Body of pancreas (tissue), 4 donors: ENCODE data around the gene STAT5A. TPM values are rescaled to one million over a fixed set of nuclear protein-coding genes. Genes with fewer than 3 reads are reported as not detected.
A peak's percentile ranks its signal among the peaks of the same experiment; 100 is the strongest.

ENCODE experiments used
- ATAC-seq: fragments of 150-250 bp; one replicate; pipeline ENCODE4 v1.9.1; 2016
- DNase-seq, 4 donors: peaks; one replicate each; pipeline ENCODE4 v3.0.0-alpha.2; 2019
- H3K27ac ChIP-seq, 4 donors: fragments of 200-600 bp; sonication (generic); 1 replicate in 3 of 4; 2 replicates in 1 of 4; pipeline versions ENCODE4 v1.5.1 to v1.6.1; 2016 to 2019; ENCODE audit warnings: mild to moderate bottlenecking in 1 of 4, mixed read lengths in 1 of 4, moderate library complexity in 1 of 4
- H3K27me3 ChIP-seq, 2 donors: fragments of 200-600 bp; sonication (generic); one replicate each; pipeline ENCODE4 v1.6.0; 2016; ENCODE audit warnings: mild to moderate bottlenecking in 1 of 2
- H3K36me3 ChIP-seq, 2 donors: fragments of 200-600 bp; sonication (generic); replicated peaks in 1 of 2; 2 replicates each; pipeline ENCODE4 v1.5.1; 2016; ENCODE audit warnings: low read depth in 2 of 2; ENCODE audit not compliant: insufficient read depth in 1 of 2
- H3K4me1 ChIP-seq: fragments of 200-600 bp; sonication (generic); one replicate; pipeline ENCODE4 v1.6.0; 2016
- H3K4me3 ChIP-seq, 2 donors: fragments of 200-600 bp; sonication (generic); 1 replicate in 1 of 2; 2 replicates in 1 of 2; pipeline ENCODE4 v1.5.1; 2016 to 2019
- H3K9me3 ChIP-seq, 3 donors: fragments of 200-600 bp; sonication (generic); 1 replicate in 2 of 3; 2 replicates in 1 of 3; pipeline ENCODE4 v1.5.1; 2016
- POLR2A ChIP-seq, 3 donors: fragments of 450-650 bp; IDR thresholded peaks; one replicate each; pipeline ENCODE4 v1.6.1; 2016; ENCODE audit warnings: antibody characterized with exemption in 3 of 3, mild to moderate bottlenecking in 2 of 3
- WGBS, 2 donors: methylation state at CpG; one replicate each; pipeline ENCODE4 v1.1.5; 2017; 5-methylcytosine and 5-hydroxymethylcytosine counted together
- intact Hi-C: fragments of 100-400 bp; cut with DNase I; formaldehyde crosslinking; loops from one replicate; pipeline ENCODE4 v1.15.1; 2023
- total RNA-seq, 2 donors: library from RNA; depleted of rRNA; stranded (reverse); fragments of >200 nt; gene quantifications; one replicate each; pipeline ENCODE4 v1.1.0, GENCODE V29; 2016
- TF ChIP-seq, protein P1 (sequence below), 7 experiments: fragments of 450-650 bp in 4 of 7; fragments of 200-600 bp in 3 of 7; sonication (generic) in 3 of 7; IDR thresholded peaks; one replicate each; pipeline ENCODE4 v1.5.1; 2016 to 2019; ENCODE audit warnings: antibody characterized with exemption in 7 of 7

Gene STAT5A
- total RNA-seq, 2 donors from 2014 or later: 25.2 to 52.1 TPM

DNA sequence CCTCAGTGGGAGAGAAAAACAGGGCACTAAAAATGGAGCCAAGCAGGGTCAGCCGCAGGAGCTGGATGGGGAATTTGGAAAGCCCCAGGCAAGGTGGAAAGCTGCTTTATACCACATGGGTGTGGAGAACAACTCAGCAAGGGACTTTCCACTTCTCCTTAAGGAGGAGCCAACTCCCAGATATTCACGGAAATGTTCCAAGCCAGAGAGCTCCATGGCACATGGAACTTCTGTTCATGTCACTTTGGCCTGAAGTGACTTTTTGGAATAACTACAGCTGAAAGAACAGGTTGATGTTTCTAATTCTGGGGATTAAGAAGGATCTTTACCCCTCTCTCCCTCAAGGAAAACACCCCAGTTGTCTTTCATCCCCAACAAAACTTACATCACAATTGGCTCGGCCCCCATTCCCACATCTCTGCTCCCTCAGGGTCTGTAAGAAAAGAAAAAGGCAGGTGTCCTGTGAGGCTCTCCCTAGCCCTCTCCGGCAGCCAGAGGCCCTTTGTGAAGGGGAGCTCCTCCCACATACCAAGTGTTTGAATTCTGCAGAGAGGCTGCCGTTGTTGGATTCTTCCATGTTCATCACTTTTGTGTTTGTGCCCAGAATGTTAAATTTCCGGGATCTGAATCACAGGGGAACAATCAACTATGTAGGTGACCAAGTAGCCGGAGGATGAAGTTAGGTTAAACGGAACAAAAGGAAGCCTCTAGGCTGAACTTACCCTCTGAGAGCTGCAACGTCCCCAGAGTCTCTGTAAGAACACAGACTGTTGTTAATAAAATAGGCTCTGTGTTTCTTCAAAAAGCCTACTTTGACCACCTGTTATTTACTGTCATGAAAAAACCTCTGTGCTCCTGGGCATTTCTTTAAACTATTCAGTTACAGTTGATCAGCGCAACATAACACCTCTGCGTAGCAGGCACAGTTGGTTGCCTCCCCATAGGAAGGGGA, 41.0 kb downstream of the STAT5A start:
- 63 to 67% methylated on average over 11 of the region's 11 CpGs for WGBS, 2 donors
- Histone ChIP-seq H3K27me3 (no peaks in the 10 kb centered on the region), H3K9me3 (no peaks in the 10 kb centered on the region), H3K27ac (peak overlapping the region in 2 of 4 donors; percentile 42 to 71), H3K36me3 (peaks cover 0 to 49% of the 10 kb centered on the region in 2 donors), H3K4me1 (peaks cover 13% of the 10 kb centered on the region), H3K4me3 (no peak overlapping the region)
- DNase-seq (peak in 1 of 4 donors; percentile 33), ATAC-seq (peak; percentile 72)
- intact Hi-C loops: no loop called here
- TF ChIP-seq, protein P1, sequence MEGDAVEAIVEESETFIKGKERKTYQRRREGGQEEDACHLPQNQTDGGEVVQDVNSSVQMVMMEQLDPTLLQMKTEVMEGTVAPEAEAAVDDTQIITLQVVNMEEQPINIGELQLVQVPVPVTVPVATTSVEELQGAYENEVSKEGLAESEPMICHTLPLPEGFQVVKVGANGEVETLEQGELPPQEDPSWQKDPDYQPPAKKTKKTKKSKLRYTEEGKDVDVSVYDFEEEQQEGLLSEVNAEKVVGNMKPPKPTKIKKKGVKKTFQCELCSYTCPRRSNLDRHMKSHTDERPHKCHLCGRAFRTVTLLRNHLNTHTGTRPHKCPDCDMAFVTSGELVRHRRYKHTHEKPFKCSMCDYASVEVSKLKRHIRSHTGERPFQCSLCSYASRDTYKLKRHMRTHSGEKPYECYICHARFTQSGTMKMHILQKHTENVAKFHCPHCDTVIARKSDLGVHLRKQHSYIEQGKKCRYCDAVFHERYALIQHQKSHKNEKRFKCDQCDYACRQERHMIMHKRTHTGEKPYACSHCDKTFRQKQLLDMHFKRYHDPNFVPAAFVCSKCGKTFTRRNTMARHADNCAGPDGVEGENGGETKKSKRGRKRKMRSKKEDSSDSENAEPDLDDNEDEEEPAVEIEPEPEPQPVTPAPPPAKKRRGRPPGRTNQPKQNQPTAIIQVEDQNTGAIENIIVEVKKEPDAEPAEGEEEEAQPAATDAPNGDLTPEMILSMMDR (IDR thresholded peaks at IDR 0.05): no peak
- no peak for TF ChIP-seq POLR2A (IDR thresholded peaks at IDR 0.05)

DNA sequence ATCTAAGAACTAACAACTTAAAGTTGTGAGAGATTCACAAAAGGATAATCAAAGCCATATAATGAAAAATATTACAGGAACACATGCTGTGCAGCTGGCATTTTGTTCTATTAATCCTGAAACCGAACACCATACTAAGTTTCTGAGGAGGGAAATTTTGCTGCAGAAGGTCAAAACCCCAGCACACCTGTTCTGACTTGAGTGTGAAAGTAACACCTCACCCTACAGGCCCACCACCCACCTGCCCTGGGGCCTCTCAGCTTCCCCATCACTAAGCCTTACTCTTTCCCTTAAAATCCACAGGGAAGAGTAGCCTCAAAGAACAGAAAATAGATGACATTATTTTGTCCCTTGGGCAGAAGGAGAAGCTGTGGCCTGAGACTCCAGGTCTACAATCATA, 44.8 kb downstream of the STAT5A start:
- no peaks in the 10 kb centered on the region for H3K27me3 ChIP-seq
- ATAC-seq: no peak
- 79 to 88% methylated on average over 1 of the region's 1 CpG for WGBS, 2 donors
- TF ChIP-seq, protein P1 (IDR thresholded peaks at IDR 0.05): no peak
- TF ChIP-seq POLR2A (IDR thresholded peaks at IDR 0.05): no peak
- peaks cover 13% of the 10 kb centered on the region for H3K4me1 ChIP-seq
- H3K9me3 ChIP-seq: no peaks in the 10 kb centered on the region
- intact Hi-C loops: no loop called here
- H3K4me3 ChIP-seq: no peak overlapping the region
- H3K36me3 ChIP-seq: peaks cover 13 to 56% of the 10 kb centered on the region in 2 donors
- no peak for DNase-seq
- no peak overlapping the region for H3K27ac ChIP-seq

DNA sequence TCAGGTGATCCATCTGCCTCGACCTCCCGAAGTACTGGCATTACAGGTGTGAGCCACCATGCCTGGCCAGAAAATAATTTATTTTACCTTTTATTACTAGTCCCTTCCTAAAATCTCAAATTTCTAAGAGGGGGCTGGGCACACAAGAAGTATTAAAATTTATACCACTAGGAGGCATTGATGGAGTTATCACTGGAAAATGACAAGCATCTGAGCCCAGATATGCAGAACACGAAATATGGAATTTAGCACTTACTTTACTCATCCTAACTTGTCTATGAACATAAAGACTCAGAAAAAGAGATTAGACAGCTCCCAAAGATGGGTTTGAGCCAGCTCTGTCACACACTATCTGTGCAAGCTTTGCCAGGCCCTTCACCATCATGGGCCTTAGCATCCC, 46.4 kb downstream of the STAT5A start:
- Histone ChIP-seq H3K36me3 (peaks cover 13 to 63% of the 10 kb centered on the region in 2 donors), H3K4me1 (peaks cover 4% of the 10 kb centered on the region), H3K9me3 (no peaks in the 10 kb centered on the region), H3K4me3 (no peak overlapping the region), H3K27ac (no peak overlapping the region), H3K27me3 (no peaks in the 10 kb centered on the region)
- no peak for ATAC-seq
- WGBS, 2 donors: 80 to 84% methylated on average over 3 of the region's 3 CpGs
- no peak for TF ChIP-seq POLR2A (IDR thresholded peaks at IDR 0.05)
- TF ChIP-seq, protein P1 (IDR thresholded peaks at IDR 0.05): no peak
- intact Hi-C loops: no loop called here
- no peak for DNase-seq

GRCh38 chr17:42337442-42337841, 49.1 kb downstream of the STAT5A start:
- 80 to 85% methylated on average over 12 to 15 of the region's 15 CpGs for WGBS, 2 donors
- no peak overlapping the region for H3K4me3 ChIP-seq
- no peak overlapping the region for H3K27ac ChIP-seq
- ATAC-seq (no peak), DNase-seq (no peak)
- no peaks in the 10 kb centered on the region for H3K27me3 ChIP-seq
- intact Hi-C loops: no loop called here
- peaks cover 13 to 52% of the 10 kb centered on the region in 2 donors for H3K36me3 ChIP-seq
- no peaks in the 10 kb centered on the region for H3K4me1 ChIP-seq
- TF ChIP-seq, protein P1 (IDR thresholded peaks at IDR 0.05): no peak
- no peak for TF ChIP-seq POLR2A (IDR thresholded peaks at IDR 0.05)
- H3K9me3 ChIP-seq: no peaks in the 10 kb centered on the region
